Sigmoid colon (tissue), 4 donors: Measurements from ENCODE around the gene EXOC1L.

Experiments used
- EP300 ChIP-seq, 4 donors: sonication (generic); formaldehyde crosslinking; IDR thresholded peaks; one replicate each; pipeline ENCODE4 v1.6.1; 2017; ENCODE audit warnings: antibody characterized with exemption in 4 of 4
- POLR2A ChIP-seq, 2 donors: fragments of 450-650 bp; IDR thresholded peaks; one replicate each; pipeline ENCODE4 v1.6.1; 2016; ENCODE audit warnings: antibody characterized with exemption in 2 of 2, mild to moderate bottlenecking in 2 of 2, moderate library complexity in 2 of 2
- POLR2AphosphoS5 ChIP-seq, 4 donors: sonication (generic); formaldehyde crosslinking; IDR thresholded peaks; one replicate each; pipeline ENCODE4 v1.6.1; 2017; ENCODE audit warnings: antibody characterized with exemption in 4 of 4
- TF ChIP-seq, protein P1 (sequence below), 4 experiments: fragments of 450-650 bp in 3 of 4; fragments of 200-600 bp in 1 of 4; IDR thresholded peaks; one replicate each; pipeline ENCODE4 v1.5.1; 2016 to 2019; ENCODE audit warnings: antibody characterized with exemption in 4 of 4, mild to moderate bottlenecking in 3 of 4, moderate library complexity in 2 of 4

DNA sequence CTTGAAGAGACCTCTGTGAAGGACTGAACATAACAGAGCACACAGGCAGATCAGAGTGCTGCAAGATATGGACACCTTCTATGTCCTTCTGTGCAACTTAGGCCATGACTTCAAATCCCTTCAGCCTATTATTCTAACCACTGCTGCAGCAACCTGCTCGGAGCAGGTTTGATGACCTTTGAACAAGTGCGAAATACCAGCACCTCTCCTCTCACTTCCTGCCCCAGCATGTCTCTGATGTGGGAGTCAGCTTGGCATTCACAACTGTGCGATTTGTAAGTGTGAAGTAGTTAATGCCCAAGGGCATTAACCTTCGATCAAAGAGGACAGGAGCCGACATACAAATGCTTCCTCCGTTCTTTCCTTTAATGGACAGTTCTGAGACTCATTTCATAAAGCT, 32.3 kb downstream of the EXOC1L start:
- TF ChIP-seq, protein P1, sequence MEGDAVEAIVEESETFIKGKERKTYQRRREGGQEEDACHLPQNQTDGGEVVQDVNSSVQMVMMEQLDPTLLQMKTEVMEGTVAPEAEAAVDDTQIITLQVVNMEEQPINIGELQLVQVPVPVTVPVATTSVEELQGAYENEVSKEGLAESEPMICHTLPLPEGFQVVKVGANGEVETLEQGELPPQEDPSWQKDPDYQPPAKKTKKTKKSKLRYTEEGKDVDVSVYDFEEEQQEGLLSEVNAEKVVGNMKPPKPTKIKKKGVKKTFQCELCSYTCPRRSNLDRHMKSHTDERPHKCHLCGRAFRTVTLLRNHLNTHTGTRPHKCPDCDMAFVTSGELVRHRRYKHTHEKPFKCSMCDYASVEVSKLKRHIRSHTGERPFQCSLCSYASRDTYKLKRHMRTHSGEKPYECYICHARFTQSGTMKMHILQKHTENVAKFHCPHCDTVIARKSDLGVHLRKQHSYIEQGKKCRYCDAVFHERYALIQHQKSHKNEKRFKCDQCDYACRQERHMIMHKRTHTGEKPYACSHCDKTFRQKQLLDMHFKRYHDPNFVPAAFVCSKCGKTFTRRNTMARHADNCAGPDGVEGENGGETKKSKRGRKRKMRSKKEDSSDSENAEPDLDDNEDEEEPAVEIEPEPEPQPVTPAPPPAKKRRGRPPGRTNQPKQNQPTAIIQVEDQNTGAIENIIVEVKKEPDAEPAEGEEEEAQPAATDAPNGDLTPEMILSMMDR (IDR thresholded peaks at IDR 0.05), result no peak
- TF ChIP-seq EP300 (IDR thresholded peaks at IDR 0.05), result no peak
- TF ChIP-seq POLR2A (IDR thresholded peaks at IDR 0.05), result no peak
- TF ChIP-seq POLR2AphosphoS5 (IDR thresholded peaks at IDR 0.05), result no peak
